Dermis blood vessel endothelial cell (primary cell): ENCODE measurements around the gene CACNA2D4. TPM values are rescaled to one million over a fixed set of nuclear protein-coding genes. Genes with fewer than 3 reads are reported as not detected.
"Not testable (repeated sequence)": the region's sequence is repeated elsewhere in the genome, so short reads cannot be mapped to it uniquely, and the experiment has no call there.

Experiments
- DNase-seq: peaks from one replicate; pipeline ENCODE4 v3.0.0; 2010
- total RNA-seq: library from RNA; depleted of rRNA; stranded (reverse); fragments of >200 nt; gene quantifications from 2 replicates; pipeline ENCODE4 v1.2.3, GENCODE V29; 2014

CACNA2D4 gene
- total RNA-seq, 1 donor from 2014 or later: 0.17 TPM

DNA sequence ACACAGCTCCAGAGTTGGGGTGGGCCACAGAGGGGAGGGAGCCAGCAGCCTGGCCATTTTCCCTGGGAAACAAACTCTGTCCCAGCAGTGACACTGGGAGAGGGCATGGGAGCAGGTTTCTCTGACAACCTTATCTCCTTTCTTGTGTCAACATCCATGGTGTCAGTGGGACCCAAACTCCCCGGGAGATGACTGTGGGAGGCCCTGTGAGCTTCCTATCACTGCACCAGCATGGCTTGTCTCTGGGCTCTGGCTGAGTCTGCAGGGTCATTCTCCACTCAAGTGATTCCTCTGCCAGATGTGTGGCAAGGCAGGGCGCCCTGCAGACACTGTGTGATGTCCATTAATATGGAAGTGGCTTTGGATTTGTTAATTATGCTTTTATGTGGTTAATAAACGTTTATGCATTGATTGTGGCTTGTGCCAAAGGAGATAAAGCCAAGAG lies 88.0 kb downstream of the CACNA2D4 start:
- no peak for DNase-seq

DNA sequence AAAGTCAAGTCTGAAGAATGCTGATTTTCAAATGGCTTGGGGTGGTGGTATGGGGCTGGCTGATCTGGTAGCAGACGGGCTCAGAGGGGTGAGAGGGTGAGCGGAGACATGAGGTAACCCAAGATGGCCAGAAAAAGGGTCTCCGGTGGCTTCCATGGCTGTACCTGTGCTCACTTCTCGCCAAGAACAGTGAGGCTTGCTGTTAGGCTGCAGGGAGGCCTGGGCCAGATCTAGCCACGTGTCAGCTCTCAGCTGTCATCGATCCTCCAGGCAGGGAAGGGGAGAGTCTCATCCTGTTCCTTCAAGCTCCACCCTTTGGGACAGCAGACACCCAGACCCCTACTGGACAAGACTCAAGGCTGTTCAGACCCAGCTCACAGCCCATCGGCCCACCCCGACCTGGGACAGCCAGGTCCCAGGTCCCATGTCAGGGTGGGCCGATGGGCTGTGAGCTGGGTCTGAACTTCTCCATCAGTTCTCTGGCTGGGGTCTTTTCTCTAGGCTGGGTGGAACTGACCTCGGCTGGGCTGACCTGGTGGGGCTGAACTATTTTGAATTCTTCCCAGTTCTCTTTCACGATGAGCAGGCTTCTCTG lies 89.0 kb downstream of the CACNA2D4 start:
- DNase-seq: no peak

DNA sequence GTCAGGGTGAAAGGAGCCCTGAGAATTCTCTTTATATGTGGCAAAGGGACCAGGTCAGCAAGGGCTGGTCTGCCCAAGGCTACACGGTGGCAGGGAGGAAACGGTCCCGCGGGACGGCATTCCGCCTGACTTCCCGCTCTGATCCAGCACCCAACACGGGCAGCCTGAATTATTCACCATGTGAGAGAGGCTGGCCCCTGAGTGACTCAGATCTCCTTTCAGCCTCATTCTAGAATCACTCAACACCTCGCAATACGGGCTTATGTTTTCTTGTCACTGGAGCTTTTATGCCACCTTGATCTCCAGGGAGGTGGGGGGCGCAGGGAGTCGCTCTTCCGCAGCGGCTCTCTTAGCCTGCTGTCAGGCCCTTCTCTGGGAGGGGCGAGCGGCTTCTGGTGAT lies 89.6 kb downstream of the CACNA2D4 start:
- DNase-seq: no peak

- no peak for DNase-seq
Observed at GRCh38 chr12:1827826-1828805, 90.3 kb downstream of the CACNA2D4 start.

DNA sequence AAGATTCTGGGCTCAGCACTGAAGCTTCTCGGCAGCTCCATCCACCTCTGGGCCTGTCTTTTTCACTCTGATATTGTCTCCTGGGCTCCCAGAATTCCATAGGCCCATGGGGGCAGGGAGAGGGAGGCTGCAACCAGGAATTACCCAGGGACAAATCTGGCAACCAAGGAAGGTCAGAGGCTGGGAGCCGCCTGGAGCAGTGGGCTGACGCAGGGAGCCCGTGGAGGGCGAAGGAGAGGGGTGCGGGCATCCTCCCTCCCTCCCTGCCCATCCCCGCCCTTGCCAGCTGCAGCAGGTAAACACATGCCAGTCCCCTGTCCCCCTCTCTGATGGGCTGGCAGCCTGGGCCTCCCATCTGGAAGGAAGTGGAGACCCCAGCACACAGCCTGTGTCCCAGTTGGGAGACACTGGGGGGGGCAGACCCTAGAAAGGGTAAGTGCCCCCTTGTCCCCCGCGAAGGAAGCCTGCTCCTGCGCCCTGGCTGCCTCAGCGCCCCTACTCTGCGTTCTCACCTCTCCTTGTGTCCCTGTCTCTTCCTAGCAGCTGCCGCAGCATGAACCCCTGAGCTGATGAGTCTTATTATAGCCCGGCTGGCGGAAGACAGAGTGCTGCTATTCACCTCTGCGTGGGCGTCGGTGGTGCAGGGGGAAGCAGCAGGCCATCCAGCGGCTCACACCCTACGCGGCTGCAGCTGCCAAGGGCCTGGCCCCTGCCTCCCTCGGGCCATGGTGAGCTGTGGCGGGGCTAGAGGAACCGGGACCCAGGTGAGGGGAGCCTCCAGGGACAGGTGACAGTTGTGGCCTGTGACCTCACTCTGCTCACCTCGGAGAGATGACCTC lies 91.4 kb downstream of the CACNA2D4 start:
- no peak for DNase-seq

GRCh38 chr12:1826401-1826800 lies 92.1 kb downstream of the CACNA2D4 start:
- no peak for DNase-seq

- DNase-seq: no peak
Observed at GRCh38 chr12:1825382-1826102, 92.9 kb downstream of the CACNA2D4 start.

DNA sequence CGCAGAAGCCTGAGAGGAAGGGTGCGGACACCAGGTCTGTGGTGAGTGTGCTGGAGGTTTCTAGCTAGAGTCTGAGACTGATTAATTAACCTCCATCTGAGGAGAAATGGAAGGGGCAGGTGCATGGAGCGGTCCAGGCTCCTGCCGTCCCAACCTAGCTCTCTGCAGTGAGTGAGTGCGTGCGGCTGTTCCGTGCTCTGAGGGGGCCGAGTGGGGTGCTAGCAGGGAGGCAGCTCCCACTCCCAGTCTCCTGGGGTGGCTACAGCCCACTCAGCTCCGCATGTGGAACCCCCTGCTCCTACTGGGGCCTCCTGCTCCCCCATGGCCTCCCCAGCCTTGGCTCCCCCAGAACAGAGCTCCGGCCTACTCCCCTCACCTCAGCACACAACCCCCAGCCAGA lies 95.2 kb downstream of the CACNA2D4 start:
- no peak for DNase-seq

GRCh38 chr12:1822699-1823098 lies 95.8 kb downstream of the CACNA2D4 start:
- no peak for DNase-seq

DNA sequence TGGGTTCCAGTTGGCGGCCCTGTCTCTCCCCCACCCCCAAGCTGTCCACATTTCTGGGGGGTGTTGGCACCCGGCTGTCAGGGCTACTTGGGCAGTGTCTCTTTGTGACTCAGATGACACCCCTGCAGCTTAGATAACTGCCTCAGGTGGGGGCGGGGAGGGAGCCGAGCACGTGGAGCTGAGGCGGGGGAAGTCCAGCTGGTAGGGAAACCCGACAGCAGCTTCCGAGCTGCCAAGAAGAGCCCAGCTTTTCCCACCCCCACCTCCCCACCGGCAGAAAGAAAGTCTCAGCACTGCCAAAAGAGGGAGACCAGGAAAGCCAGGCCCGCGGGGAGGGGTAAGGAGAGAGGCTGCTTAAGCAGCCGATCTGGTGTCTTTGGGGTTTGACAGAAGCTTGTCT lies 96.6 kb downstream of the CACNA2D4 start:
- DNase-seq: no peak

DNA sequence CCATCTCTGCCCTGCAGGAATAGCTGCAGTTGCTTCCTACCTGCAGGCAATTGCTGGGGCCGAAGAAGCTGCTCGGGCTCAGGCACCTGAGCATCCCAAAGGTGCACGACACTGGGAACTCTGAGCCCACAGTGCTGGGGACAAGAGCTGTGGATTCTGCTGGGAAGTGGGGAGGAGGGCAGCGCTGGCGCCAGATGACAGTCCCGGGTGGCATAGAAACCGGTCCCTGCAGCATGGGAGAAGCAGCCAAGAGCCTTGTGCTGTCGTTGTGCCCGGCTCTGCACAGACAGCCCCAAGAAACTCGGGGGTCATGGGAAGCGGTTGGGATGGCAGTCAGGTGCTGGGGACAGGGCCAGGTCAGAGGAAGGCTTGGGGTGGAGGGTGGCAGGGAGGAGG lies 97.6 kb downstream of the CACNA2D4 start:
- no peak for DNase-seq

DNA sequence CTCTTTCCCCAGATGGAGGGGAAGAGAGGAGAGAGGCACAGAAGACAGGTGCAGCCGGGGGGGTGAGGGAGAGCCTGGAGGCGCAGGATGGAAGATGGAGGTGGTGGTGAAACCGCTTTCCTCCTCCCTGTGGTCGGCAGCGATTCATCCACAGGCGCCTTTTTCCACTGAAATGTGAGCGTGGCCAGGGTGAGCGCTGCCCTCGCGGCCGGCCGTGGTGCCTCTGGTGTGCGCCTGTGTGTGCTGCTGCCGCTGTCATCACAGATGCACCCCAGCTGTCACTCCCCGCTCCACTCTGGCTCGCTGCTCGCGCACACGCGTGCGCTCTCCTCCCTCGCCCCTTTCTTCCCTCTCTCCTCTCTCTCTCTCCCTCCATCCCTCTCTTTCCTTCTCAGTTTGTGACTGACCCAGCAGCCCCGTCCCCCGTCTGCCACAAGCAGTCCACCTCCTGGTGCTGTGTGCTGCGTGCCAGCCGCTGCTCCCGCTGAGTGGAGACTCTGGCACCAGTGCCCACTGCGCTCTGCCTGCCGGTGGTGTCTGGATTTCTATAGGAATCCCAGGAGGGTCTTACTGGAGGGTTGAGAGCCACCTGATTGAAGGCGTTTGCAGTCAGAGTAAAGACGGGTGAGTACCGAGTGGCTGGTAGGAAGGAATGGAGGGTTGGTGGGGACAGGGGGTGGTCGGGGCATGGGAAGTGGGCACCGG lies 98.1 kb downstream of the CACNA2D4 start, which contains the start of gene LRTM2:
TSS of gene LRTM2 (plus strand) at position 375 of the 705 bp plus-strand sequence. CDS start 7,584 bp downstream, outside the sequence.
- no peak for DNase-seq

- no peak for DNase-seq
Observed at GRCh38 chr12:1819571-1819970, 98.9 kb downstream of the CACNA2D4 start.

DNA sequence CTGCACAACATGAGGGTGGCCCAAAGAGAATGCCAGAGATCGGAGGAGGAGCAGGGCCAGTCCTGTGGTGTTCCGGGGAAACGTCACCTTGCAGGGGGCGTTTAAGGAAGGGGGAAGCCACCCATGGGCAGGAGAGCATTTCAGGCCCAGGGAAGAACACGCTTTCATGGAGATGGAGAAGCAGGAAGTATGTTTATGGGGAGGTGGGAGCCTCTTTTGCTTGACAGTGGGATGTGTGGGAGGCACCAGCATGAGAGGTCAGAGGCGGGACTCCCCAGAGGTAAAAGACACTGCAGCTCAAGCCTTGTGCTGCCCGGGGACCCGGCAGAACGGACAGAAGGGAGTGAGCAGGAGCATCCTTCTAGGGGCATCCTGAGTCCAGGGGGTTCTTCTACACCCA lies 99.4 kb downstream of the CACNA2D4 start:
- no peak for DNase-seq

DNA sequence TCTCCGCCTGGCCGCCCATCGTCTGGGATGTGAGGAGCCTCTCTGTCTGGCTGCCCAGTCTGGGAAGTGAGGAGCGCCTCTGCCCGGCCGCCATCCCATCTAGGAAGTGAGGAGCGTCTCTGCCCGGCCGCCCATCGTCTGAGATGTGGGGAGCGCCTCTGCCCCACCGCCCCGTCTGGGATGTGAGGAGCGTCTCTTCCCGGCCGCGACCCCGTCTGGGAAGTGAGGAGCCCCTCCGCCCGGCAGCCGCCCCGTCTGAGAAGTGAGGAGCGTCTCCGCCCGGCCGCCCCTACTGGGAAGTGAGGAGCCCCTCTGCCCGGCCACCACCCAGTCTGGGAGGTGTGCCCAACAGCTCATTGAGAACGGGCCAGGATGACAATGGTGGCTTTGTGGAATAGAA lies 100.5 kb downstream of the CACNA2D4 start:
- DNase-seq: not testable (repeated sequence)

DNA sequence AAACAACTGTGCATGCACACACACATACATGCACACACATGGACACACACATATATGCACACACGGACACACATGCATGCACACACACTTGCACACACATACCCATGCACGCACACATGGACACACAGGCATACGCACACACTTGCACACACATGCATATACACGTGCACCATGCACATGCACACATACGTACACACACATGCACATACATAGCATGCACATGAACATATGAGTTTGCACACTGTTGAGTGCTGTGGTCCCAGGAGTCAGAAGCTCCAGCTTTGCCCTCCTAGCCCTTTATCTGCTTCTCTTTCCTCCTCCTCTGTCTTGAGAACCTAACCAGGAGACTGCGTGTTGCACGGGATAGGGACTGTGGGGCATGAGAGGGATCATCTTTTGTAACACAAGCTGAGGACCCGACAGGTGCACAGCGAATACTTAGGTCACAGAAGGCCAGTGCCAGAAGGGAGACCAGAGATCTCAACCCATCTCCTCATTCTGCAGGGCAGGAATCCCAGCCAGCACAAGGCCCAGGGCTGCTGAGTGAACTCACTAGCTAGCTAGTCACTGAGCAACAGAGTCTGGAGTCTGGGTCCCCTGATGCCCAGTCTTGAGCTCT lies 101.6 kb downstream of the CACNA2D4 start:
- DNase-seq: no peak

GRCh38 chr12:1815814-1816729 lies 102.4 kb downstream of the CACNA2D4 start:
- DNase-seq: no peak

- DNase-seq: no peak
Observed at GRCh38 chr12:1815108-1815507, 103.3 kb downstream of the CACNA2D4 start.

- DNase-seq: no peak
Observed at GRCh38 chr12:1814266-1814665, 104.2 kb downstream of the CACNA2D4 start.
